ENCODE measurements around the gene WNT3A. TPM values are rescaled to one million over a fixed set of nuclear protein-coding genes. Genes with fewer than 3 reads are reported as not detected.

The WNT3A gene
- total RNA-seq, 4 donors from 2014 or later, result 0.76 to 2.7 (median 1.3) TPM

GRCh38 chr1:228000836-228001563 is 5.8 kb upstream of the WNT3A start:
- intact Hi-C loops (cut with DNase I), result no loop called here
- no peak for DNase-seq
- H3K27me3 ChIP-seq, result peaks cover 0 to 60% (median 5%) of the 10 kb centered on the region in 4 donors
- WGBS, 2 donors, result 60 to 81% methylated on average over 2 to 7 of the region's 13 CpGs
- peaks cover 0 to 29% (median 11%) of the 10 kb centered on the region in 3 donors for H3K9me3 ChIP-seq
- H3K4me3 ChIP-seq, result no peak overlapping the region
- no peaks in the 10 kb centered on the region for H3K36me3 ChIP-seq
- H3K4me1 ChIP-seq, result peaks cover 0 to 20% (median under 1%) of the 10 kb centered on the region in 3 donors
- TF ChIP-seq POLR2A (IDR thresholded peaks at IDR 0.05) (no peak), CTCF (IDR thresholded peaks at IDR 0.05) (no peak)
- no peak overlapping the region for H3K27ac ChIP-seq

- Histone ChIP-seq H3K27me3 (peaks cover 0 to 68% (median 5%) of the 10 kb centered on the region in 4 donors), H3K9me3 (peaks cover 0 to 20% (median 4%) of the 10 kb centered on the region in 3 donors), H3K36me3 (no peaks in the 10 kb centered on the region), H3K4me1 (peaks cover 0 to 27% (median 5%) of the 10 kb centered on the region in 3 donors), H3K4me3 (no peak overlapping the region), H3K27ac (no peak overlapping the region)
- no peak for DNase-seq
- TF ChIP-seq CTCF (IDR thresholded peaks at IDR 0.05) (no peak), POLR2A (IDR thresholded peaks at IDR 0.05) (no peak)
- WGBS, 2 donors, result 78 to 92% methylated on average over 11 to 12 of the region's 15 CpGs
- intact Hi-C loops (cut with DNase I), result no loop called here
Observed at GRCh38 chr1:228001738-228002535, 4.9 kb upstream of the WNT3A start.

- Histone ChIP-seq H3K27me3 (peaks cover 0 to 76% (median 5%) of the 10 kb centered on the region in 4 donors), H3K36me3 (no peaks in the 10 kb centered on the region), H3K4me3 (no peak overlapping the region), H3K27ac (no peak overlapping the region), H3K4me1 (peaks cover 4 to 36% (median 5%) of the 10 kb centered on the region in 3 donors), H3K9me3 (peaks cover 0 to 12% (median 0%) of the 10 kb centered on the region in 3 donors)
- intact Hi-C loops (cut with DNase I), result no loop called here
- 82 to 87% methylated on average over 2 to 3 of the region's 3 CpGs for WGBS, 2 donors
- TF ChIP-seq CTCF (IDR thresholded peaks at IDR 0.05) (no peak), POLR2A (IDR thresholded peaks at IDR 0.05) (no peak)
- DNase-seq, result no peak
Observed at GRCh38 chr1:228002792-228003191, 4.0 kb upstream of the WNT3A start.

GRCh38 chr1:228003461-228004330 is 3.1 kb upstream of the WNT3A start:
- intact Hi-C loops (cut with DNase I), result no loop called here
- no peak for DNase-seq
- H3K27me3 ChIP-seq, result peaks cover 0 to 86% (median 5%) of the 10 kb centered on the region in 4 donors
- peaks cover 0 to 3% (median 0%) of the 10 kb centered on the region in 3 donors for H3K9me3 ChIP-seq
- WGBS, 2 donors, result 49% methylated on average over 6 to 13 of the region's 14 CpGs
- no peak overlapping the region for H3K4me3 ChIP-seq
- TF ChIP-seq POLR2A (IDR thresholded peaks at IDR 0.05) (no peak), CTCF (IDR thresholded peaks at IDR 0.05) (no peak)
- peaks cover 4 to 45% (median 5%) of the 10 kb centered on the region in 3 donors for H3K4me1 ChIP-seq
- no peaks in the 10 kb centered on the region for H3K36me3 ChIP-seq
- no peak overlapping the region for H3K27ac ChIP-seq

All from esophagus squamous epithelium (tissue), 5 donors.